HL-60/S4 treated with retinoic acid at 250 ng/mL for 4 days and 3 days (cell line): Measurements from ENCODE around the gene VPS8.

Source experiments
- in situ Hi-C: fragments of 300-500 bp; cut with MboI; formaldehyde crosslinking; loops from 2 replicates; pipeline ENCODE4 v1.7.0; 2022; ENCODE audit warnings: low sequenced_read_pairs

Gene VPS8

DNA sequence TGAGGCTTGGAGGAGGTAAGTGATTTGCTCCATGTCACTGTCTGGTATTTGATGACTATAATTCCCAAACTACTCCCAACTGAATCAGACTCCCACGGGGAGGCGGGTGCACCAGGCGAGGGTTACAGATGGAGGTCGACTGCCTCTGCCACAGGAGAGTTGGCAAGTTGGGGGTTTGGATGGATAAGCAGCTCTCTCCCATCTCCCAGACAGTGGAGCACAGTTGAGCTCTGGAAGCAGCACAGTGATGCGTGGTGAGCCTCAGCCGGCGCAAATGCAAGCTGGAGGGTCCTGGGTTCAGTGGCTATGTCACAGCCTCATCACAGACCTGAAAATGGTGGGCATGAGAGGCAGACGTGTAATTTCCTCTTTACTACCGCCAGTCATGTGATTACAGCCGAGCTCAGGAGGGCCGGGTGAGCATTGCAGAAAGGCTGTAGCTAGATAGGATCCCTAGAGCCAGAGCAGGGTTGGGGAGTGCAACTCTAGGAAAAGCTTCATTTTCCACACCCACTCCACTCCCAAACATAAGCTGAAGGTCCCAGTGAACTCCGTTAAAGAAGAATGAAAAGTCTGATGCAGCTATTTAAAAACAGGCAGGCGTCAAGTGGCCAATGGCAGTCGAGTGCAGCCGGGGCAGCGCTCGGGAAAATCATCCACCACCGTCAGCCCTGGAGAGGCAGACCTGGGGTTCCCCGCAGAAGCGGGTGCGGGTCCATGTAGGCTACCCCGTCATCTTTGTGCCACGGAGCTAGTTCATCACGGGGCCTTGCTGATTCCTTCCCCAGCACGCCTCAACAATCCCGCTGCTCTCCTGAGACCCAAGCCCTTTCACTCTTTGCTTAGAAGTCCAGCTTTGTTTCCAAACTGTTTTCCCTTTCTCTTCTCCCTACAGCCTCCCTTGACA lies 33.3 kb upstream of the VPS8 start:
- in situ Hi-C loops = no loop called here

DNA sequence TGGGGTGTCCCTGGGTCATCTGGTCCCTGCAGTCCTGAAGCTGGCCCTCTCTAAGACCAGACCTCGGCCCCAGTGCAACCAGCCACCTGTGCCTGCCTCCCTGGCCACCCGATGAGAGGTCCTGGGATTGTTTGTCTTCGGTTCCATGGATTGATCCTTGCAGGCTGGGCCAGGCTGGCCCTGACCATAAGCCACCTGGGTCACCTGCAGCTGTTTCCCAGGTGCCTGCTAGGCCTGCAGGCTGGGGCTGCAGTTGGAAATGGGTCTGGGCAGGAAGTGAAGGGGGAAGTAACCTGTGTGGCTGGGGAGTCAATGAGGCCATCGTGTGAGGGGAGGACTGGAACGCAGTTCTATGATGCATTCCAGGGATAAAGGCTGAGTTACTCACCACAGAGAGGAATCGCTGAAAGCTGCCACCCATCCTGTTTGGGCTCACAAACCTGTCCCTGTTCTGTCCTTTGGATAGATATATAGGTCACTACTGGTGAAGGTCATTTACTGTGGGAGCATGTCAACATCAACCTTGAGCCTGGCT lies 30.9 kb upstream of the VPS8 start:
- in situ Hi-C loops = no loop called here

DNA sequence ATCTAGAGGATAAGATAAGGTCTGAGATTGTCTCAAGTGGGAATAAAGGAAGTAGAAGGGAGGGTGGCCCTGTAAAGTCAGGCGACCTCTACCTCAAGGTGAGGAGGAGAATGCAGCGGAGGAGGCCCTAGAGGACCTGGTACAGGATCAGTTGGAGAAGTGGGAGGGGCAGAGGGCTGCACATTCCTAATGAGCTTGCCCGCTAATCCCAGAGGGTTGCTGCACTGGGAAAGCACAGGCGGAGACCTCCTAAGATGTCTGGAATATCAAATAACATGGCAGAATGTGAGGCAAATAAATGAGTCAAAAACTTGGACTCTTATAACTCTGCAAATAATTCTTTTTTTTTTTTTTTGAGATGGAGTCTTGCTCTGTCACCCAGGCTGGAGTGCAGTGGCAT lies 30.2 kb upstream of the VPS8 start:
- in situ Hi-C loops = no loop called here

DNA sequence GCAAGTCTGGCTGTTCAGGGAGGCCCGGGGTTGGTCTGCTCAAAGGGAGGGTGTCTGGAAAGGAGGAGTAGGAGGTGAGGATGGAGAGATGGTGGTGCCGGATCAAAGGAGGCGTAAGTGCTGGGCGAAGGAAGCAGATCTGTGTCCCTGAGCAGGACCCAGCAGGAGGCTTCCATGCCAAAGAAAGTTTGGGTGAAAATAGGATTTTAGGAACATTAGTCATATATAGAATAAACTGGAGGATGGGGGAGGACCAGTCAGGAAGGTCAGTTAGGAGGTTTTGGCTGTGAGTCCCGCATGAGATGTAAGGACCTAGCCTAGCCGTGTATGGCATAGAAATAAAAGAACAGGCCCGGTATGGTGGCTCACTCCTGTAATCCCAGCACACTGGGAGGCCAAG lies 28.6 kb upstream of the VPS8 start:
- in situ Hi-C loops = no loop called here

DNA sequence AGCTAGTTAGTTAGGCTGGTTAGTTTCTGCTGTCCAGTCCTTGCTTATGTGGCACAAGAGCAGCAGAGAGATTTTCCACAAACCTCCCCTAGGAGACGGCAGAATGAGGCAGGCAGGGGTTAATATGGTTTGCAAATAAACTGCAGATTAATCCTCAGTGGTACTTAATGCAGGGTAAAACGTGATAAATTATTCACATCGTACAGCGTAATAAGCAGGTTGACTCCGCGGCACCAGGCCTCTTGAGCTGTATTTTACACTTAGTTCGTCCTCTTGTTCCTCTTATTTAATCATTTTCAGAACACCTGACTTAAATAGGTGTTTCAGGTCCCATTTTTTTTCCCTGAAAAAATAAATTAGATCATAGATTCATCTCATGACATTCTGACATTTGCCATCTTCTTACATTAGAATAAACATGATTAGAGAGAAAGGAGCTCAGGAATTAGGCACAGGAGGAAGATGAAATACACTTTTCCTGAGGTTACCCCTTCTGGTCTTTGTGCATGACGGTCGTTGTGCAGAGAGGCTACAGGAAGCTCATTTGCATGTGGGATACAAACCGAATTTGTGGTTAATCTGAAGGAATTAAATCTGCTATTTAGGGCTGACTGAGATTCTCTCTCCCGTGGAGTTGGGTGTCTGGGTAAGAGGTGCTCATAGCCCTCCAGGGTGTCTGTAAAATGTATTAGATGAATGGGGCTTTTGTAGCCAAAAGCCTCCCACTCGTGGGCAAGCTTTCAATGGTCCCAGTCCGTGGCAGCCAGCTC lies 27.1 kb upstream of the VPS8 start:
- in situ Hi-C loops = no loop called here

DNA sequence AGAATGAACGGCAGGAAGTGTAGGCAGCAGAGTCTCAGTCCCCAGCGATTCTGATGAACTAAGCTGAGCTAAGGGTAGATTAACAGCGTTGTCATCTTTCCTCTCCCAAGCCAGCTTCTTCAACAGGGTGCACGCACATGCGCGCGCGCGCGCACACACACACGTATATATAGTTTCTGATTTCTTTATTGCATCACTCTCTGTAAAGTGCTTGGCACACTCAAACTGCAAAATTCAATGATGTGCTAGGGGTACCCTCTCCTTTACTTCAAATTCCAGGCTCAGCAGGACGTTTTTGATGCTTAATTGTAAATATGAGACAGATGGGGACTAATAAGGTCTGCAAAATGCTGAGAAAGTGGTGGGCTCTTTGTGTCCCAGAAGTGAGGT lies 26.1 kb upstream of the VPS8 start:
- in situ Hi-C loops = no loop called here

DNA sequence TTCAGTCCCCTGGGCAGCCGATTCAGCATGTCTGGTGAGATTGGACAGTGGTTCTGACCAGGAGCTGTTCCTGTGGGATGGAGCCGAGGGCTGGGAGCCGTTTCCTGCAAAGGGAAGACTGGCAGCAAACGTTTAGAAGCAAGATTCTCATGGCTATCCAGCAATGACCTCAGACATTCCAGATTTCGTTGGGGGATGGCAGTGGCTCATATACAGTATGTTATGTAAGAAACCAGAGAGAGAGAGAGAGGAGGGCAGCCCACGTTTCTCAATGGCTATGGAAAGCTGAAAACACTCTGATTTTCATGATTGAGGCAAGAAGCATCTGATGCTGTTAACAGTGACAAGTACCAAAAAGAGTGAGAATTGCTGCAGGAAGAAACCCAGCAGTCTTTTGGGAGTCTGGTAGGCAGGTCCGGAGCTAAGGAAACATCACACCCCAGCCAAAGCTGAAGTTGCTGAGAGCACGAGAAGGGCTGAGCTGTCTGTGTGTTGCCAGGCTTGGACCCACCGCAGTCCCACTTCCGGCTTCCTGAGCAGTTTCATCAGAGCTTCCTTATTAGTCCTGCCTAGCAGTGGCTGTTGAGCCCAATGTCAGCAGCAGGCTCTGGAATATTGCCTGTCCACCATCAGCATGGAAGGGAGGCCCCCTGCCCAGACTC lies 25.6 kb upstream of the VPS8 start:
- in situ Hi-C loops = no loop called here

DNA sequence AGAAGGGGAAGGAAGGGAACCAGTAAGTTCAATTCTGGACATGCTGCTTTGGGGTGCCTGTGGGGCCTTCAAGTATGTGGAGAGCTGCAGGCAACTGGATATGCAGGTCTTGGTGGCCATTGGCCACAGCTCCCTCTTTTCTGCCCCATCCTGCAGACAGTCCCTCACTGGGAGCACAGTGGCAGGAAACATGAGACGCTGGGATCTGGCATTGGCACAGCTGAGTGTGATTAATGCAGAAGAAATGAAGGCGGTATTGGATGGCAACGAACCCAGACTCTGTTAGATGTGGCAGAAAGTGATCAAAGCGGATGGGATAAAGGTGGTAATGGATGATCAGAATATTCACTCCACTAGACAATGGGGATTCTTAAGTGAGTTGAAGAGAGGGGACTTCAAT lies 23.2 kb upstream of the VPS8 start:
- in situ Hi-C loops = no loop called here

DNA sequence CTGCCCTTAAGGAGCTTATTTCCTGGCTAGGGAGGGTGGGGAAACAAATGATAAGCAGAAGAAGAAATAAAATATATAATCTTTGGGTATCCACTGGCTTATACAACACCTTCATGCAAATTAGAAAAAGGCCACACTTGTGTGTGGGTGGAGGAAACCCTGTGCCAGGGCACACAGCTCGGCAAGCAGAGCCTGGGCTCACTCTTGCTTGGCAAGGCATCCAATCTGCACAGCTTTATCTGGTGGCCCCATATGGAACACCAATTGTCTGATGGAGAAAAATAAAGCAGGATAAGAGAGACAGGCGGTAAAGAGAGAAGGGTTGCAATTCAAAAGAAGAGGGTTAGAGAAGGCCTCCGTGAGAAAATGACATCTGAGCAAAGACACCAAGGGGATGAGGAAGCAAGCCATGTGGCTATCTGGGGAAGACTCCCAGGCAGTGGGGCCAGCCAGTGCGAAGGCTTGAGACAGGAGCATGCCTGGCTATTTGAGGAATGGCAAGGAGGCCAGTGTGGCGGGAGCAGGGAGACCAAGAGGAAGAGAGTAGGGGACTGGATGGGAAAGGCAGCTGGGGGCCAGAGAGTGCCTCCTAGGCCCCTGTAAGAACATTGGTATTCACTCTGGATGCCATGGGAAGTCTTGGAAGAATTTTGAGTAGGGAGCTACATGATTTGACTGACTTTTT lies 22.5 kb upstream of the VPS8 start:
- in situ Hi-C loops = no loop called here

DNA sequence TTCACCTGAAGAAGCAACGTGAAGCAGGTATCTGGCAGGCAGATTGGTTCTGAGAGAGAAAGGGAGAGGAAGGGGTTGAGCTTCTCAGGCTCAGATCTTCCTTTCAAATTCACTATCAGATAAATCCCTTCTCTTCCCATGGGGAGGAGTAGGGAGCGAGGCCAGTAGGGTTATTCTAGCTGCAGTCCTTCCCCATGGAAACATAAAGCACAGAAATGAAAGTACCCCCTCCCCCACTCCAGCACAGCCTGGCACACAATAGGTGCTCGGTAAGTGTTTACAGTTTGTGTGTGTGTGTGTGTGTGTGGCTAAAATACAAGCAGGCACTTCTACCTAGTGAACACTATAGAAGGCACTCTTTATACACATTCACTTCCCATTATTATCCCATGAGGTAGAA lies 20.8 kb upstream of the VPS8 start:
- in situ Hi-C loops = no loop called here

DNA sequence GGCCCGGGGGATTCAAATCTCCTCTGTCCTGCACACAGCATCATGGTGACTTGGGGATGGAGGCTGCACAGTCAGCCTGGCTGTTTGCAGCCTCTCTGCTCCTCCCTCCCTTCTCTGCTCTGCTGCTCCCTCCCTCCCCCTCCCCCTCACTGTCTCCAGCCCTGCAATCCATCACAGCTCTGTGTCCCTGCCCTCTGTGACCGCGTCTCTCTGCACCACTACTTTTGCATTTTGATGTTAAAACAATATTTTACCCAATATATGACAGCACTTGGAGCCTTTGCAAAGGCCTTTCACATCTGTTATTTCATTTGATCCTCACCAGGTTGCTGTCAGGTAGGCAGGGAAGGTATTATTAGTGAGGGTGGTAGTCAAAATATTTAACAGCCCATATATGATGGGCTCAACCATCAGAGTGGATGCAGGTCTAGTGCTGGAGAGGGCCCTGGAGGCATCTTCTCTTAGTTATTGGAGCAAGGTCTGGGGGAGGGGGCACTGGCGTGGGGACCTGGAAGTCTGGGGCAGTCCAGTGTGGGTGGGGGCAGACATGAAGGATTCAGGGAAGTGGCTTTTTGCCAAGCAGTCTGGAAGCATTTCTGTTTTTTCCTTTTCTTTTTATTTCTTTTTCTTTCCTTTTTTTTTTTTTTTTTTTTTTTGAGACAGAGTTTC lies 16.3 kb upstream of the VPS8 start:
- in situ Hi-C loops = no loop called here

DNA sequence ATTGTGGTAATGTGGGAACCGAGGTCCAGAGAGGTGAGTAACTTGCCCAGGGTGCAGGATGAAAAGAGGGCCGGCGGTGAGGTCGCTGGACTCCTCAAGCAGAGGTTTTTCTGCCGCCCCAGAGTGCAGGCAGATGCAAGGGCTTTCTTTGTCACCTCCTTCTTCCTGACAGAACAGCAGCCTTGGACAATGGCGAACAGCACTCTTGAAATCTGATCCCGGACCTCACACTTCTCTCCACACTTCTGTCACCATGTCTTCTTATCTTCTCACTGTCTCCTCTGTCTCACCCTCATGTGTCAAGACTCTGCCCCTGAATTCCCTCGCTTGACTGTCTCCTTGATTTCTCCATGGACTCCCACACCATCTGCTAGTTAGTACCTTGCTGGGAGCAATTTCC lies 15.4 kb upstream of the VPS8 start:
- in situ Hi-C loops = no loop called here

DNA sequence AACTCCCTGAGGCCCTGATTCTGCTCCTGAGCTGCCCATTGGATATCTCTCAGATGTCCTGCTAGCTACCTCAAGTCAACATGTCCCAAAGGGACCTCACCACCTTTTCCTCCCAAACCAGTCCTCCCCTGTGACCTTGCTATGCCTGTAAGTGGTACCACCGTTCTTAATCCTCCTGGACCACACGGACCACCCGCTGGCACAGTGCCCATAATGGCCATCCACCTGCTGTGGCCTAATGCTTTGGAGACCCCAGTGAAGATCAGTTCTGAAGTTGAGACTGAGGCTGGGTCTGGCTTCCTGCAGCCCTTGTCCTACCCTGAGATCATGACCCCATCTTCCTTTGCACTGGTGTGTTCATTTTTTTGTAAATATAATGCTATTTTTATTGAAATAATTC lies 15.0 kb upstream of the VPS8 start:
- in situ Hi-C loops = no loop called here

DNA sequence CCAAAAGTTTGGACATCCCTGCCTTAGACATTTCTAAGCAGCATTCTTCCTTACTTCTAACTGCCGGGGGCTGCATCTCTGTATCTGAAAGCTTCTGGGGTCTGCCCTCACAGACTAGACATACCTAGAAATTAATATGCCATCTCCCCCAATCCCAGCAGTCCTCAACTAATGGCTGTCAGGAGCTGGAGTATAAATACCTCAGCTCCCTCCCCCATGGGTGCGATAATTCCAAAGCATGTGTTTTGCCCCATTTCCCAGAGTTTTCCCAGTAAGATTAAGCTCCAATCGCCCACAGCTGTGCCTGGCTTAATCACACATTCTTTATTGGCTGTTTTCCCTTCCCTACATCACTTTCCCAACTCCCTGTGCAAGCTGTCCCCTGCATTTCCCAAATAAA lies 13.8 kb upstream of the VPS8 start:
- in situ Hi-C loops = no loop called here

DNA sequence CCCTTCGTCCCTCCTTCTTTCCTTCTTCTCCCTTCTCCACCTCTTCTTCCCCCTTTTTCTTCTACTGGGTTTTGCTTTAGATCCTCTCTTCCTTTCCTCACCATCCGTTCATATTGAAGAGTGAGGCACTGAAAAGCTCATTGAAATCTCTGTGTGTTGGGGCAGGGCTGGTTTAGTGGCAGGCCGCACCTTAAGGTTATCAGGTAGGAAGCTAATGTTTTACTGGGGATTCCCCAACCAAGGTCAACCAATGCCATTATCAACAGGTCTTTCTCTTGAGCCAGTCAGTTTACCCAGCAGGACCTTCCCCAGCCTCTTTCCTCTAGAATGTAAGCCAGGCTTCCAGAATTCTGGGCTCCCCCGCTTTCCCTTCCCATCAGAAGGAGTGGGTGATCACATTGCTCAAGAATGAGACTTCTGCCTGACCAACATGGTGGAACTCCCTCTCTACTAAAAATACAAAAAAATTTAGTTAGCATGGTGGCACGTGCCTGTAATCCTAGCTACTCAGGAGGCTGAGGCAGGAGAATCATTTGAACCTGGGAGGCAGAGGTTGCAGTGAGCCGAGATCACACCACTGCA lies 11.5 kb upstream of the VPS8 start:
- in situ Hi-C loops = no loop called here

DNA sequence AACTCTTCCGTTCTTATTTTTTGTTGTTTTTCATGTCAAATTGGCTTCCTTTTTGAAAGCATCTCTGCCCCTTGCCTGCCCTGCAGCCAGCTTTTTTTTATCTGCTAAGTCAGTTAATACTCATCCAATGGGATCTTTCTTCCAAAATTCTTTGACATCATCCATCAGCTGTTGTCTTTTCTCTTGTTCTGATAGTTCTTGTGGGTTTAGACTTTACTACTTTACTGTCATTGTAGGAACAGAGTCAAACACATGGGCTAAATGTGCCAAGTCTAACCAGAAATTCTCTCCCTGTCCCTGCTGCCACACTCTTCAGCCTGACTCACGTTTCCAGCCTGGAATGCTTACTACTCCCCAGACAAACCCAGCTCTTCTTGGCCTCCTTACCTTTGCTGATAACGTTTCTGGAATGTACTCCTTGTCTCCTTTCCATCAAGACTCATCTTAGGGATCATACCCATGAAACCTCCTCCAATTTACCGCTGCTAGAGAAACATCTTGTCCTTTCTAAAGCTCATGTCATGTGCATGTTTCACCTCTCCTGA lies 10.7 kb upstream of the VPS8 start:
- in situ Hi-C loops = no loop called here

DNA sequence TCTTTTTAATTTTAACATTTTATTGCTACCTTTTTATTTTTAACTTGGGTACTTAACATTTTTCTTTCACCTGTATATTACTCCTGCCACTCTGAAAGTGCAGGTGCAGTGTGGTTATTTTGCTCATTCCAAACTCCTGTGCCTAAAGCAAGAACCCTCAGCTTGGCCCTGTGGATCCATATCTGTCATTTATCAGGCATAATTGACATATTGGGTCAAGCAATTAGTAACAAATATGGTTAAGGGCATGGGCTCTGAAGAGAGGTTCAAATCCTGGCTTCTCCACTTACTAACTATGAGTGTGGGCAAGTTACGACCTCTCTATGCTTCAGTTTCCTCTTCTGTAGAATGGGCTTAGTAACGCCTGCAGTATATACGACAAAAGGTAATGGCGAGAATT lies 9.8 kb upstream of the VPS8 start:
- in situ Hi-C loops = no loop called here

DNA sequence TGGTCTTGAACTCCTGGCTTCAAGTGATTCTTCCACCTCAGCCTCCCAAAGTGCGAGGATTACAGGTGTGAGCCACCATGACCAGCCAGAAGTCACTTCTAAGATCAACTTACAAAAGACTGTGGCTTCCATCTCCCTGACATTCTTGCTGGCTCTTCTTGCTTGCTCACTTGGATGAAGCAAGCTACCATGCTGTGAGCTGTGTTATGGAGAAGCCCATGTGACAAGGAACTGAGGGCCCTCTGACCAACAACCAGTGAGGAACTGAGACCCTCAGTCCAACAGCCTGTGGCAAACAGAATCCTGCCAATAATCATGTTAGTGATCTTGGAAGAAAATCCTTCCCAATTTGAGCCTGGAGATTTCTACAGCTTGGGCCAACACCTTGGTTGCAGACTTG lies 7.2 kb upstream of the VPS8 start:
- in situ Hi-C loops = no loop called here

DNA sequence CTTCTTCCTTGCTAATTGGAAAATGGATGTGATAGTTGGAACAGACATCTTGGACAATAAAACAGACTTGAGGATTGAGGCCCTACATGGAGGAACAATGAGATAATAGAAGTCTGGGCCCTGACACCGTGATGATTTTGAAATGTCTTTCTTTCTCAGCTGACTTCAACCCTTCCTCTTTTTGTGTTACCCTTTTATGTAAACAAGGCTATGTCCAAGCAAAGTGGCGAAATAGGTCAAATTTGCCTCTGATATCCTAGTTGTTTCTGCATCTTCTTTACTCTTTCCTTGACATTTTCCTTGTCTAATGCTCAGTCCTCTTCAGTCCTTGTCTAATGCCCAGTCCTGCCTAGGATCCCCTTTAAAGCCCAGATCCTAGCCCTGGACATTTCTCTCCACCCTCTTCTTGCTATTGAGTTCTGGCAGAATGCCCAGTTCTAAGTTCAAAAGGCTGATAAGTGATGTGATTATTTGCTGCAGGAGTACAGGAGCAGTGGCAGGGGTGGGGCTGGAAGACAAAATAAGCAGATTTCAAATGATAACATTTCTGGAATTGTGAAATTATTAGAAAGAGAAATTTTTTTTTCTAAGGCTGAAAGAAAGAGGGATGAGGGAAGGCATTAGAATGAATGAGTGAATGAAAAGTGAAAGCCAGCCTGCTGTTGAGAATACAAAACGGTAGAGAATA lies 6.5 kb upstream of the VPS8 start:
- in situ Hi-C loops = no loop called here
